ENCODE data around the gene NNMT. TPM values are rescaled to one million over a fixed set of nuclear protein-coding genes. Genes with fewer than 3 reads are reported as not detected.

The NNMT gene
- total and polyA plus RNA-seq, 9 of the 15 experiments (the other 6 are each of a cell fraction or from before 2014, with no cell fraction given) = 6.1 to 15.0 (median 11.2) TPM

GRCh38 chr11:114274637-114275036 is 21.6 kb upstream of the NNMT start:
- no peak overlapping the region for H2AFZ ChIP-seq (ENCODE audit: low read depth, low read length)
- intact Hi-C loops (cut with micrococcal nuclease) (no loop called here), in situ Hi-C loops (cut with MboI) (loop anchor here (25.0 kb wide), 1 partner anchor 962 kb away; the partner anchor contains the start of gene TTC12)
- ChIA-PET POLR2A (no interaction called here), CTCF (ENCODE audit: low intra/inter-chr PET ratio) (no interaction called here)
- no peaks in the 10 kb centered on the region for H4K20me1 ChIP-seq (replicated peaks; ENCODE audit: control insufficient read depth, insufficient read depth, low read length)
- H3K4me1 ChIP-seq (replicated peaks in 1 of 2; ENCODE audit: control insufficient read depth in 2 of 2, insufficient read depth in 2 of 2, low read length in 2 of 2) = peaks cover 0 to 3% of the 10 kb centered on the region in 2 experiments; a peak in 1 of 5 replicates
- H3K9me3 ChIP-seq (replicated peaks; ENCODE audit: control insufficient read depth, insufficient read depth, low read depth, low read length) = no peaks in the 10 kb centered on the region
- H3K79me2 ChIP-seq (ENCODE audit: control insufficient read depth, insufficient read depth, low read length) = no peaks in the 10 kb centered on the region
- no TSS peak for BruUV-seq (replicated peaks)
- DNase-seq (ENCODE audit: extremely low read depth in 1 of 4, low spot score in 3 of 4) (no peak), ATAC-seq (no peak), FAIRE-seq (no peak)
- peaks cover 24 to 27% of the 10 kb centered on the region in 2 experiments for H3K27me3 ChIP-seq (ENCODE audit: control insufficient read depth in 2 of 2, insufficient read depth in 2 of 2, low read length in 2 of 2)
- no peaks in the 10 kb centered on the region for H3K36me3 ChIP-seq (ENCODE audit: control insufficient read depth, insufficient read depth, low read length)
- TF ChIP-seq U2AF1 (optimal IDR thresholded peaks at IDR 0.05; ENCODE audit: low read depth, low read length) (no peak), MTF1 (CRISPR knock-in tag; IDR thresholded peaks at IDR 0.05; ENCODE audit: borderline replicate concordance) (no peak), ZMIZ1 (IDR thresholded peaks at IDR 0.05; ENCODE audit: low read depth in 2 of 2, low read length in 2 of 2) (no peak), ZKSCAN8 (CRISPR knock-in tag; IDR thresholded peaks at IDR 0.05) (no peak), SMAD2 (IDR thresholded peaks at IDR 0.05; ENCODE audit: low read depth, low read length) (no peak), NUFIP1 (IDR thresholded peaks at IDR 0.05; ENCODE audit: partially characterized antibody) (no peak), YBX1 (IDR thresholded peaks at IDR 0.05) (no peak), ZHX1 (conservative IDR thresholded peaks at IDR 0.05; ENCODE audit: low read length) (no peak), PHTF2 (CRISPR knock-in tag; IDR thresholded peaks at IDR 0.05) (no peak), CREB3 (tag; conservative IDR thresholded peaks at IDR 0.05; ENCODE audit: low read depth) (no peak), SIN3A (IDR thresholded peaks at IDR 0.05; ENCODE audit: borderline replicate concordance in 2 of 2, control insufficient read depth in 1 of 2, low read depth in 2 of 2, low read length in 2 of 2) (no peak), KLF10 (CRISPR knock-in tag; IDR thresholded peaks at IDR 0.05) (no peak), ELF4 (CRISPR knock-in tag; IDR thresholded peaks at IDR 0.05) (no peak), PRMT5 (CRISPR knock-in tag; IDR thresholded peaks at IDR 0.05) (no peak)
- no peaks in the 10 kb centered on the region for H3K9me1 ChIP-seq (ENCODE audit: control insufficient read depth, insufficient read depth, low read length)
- WGBS (ENCODE audit: insufficient coverage, low coverage, missing lambda C conversion rate) = 7% methylated on average over 3 of the region's 3 CpGs
- no peak overlapping the region for H3K4me2 ChIP-seq (ENCODE audit: insufficient read depth, low read length)
- no peak overlapping the region for H3K27ac ChIP-seq (ENCODE audit: extremely low read depth, low read depth, low read length)
- no peak overlapping the region for H3K9ac ChIP-seq (ENCODE audit: insufficient read depth in 1 of 2, low read depth in 2 of 2, low read length in 2 of 2)
- no peak overlapping the region for H3K4me3 ChIP-seq

All from K562 (cell line).